K562 (cell line): Measurements from ENCODE around the gene ATP13A5.

Experiments used
- CTCF ChIP-seq, 3 experiments: IDR thresholded peaks in 2 of 3; conservative IDR thresholded peaks in 1 of 3; 2 replicates each; pipeline ENCODE4 v1.5.1; 2011 to 2012; ENCODE audit warnings: low read length in 3 of 3, mild to moderate bottlenecking in 3 of 3, control low read depth in 2 of 3, improper control_type of control experiment in 1 of 3, inconsistent platforms in 1 of 3, low read depth in 1 of 3, mixed read lengths in 1 of 3, moderate library complexity in 1 of 3; ENCODE audit not compliant: insufficient read depth in 2 of 3
- CUX1 ChIP-seq: fragments of 200-800 bp; sonication (Bioruptor generic); IDR thresholded peaks from 2 replicates; pipeline ENCODE4 v1.6.1; 2016; ENCODE audit warnings: missing genetic modification characterization, missing compliant biosample characterization
- ELK1 ChIP-seq: sonication (generic); formaldehyde crosslinking; IDR thresholded peaks from 2 replicates; pipeline ENCODE4 v1.8.1; 2022; ENCODE audit warnings: missing genetic modification reagents
- EP300 ChIP-seq: IDR thresholded peaks from 2 replicates; pipeline ENCODE4 v1.6.1; 2012; ENCODE audit warnings: low read length, improper control_type of control experiment
- MAX ChIP-seq: sonication (generic); formaldehyde crosslinking; IDR thresholded peaks from 2 replicates; pipeline ENCODE4 v1.9.0; 2022; ENCODE audit warnings: mild to moderate bottlenecking, missing genetic modification reagents
- MTF1 ChIP-seq: fragments of 250-450 bp; sonication (Bioruptor Pico); IDR thresholded peaks from 2 replicates; pipeline ENCODE4 v1.9.0; 2021; ENCODE audit warnings: moderate library complexity, mild to moderate bottlenecking, inconsistent platforms, borderline replicate concordance
- TAF1 ChIP-seq: IDR thresholded peaks from 2 replicates; pipeline ENCODE4 v1.6.1; 2011; ENCODE audit warnings: mild to moderate bottlenecking, low read length, moderate library complexity; ENCODE audit not compliant: insufficient read depth, control insufficient read depth, severe bottlenecking; ENCODE audit errors: extremely low read depth
- TRIM28 ChIP-seq: fragments of 450-650 bp; IDR thresholded peaks from 2 replicates; pipeline ENCODE4 v1.6.1; 2017
- USF1 ChIP-seq: sonication (generic); formaldehyde crosslinking; IDR thresholded peaks from 2 replicates; pipeline ENCODE4 v1.9.0; 2022; ENCODE audit warnings: mild to moderate bottlenecking, missing genetic modification reagents
- ZNF263 ChIP-seq: sonication (generic); formaldehyde crosslinking; IDR thresholded peaks from 2 replicates; pipeline ENCODE4 v1.8.0; 2022; ENCODE audit warnings: mild to moderate bottlenecking, missing genetic modification reagents, borderline replicate concordance
- ZNF592 ChIP-seq: fragments of 450-650 bp; IDR thresholded peaks from 2 replicates; pipeline ENCODE4 v1.6.1; 2017; ENCODE audit warnings: antibody characterized with exemption, mild to moderate bottlenecking
- ZNF778 ChIP-seq: fragments of 450-650 bp; formaldehyde crosslinking; IDR thresholded peaks from 2 replicates; pipeline ENCODE4 v1.4.0; 2020; ENCODE audit warnings: mild to moderate bottlenecking, moderate library complexity

GRCh38 chr3:193378706-193379105 is at the start of gene ATP13A5:
- TF ChIP-seq TRIM28: no peak
- no peak for TF ChIP-seq MAX
- TF ChIP-seq ELK1 (CRISPR knock-in tag): no peak
- TF ChIP-seq EP300: no peak
- TF ChIP-seq CTCF (IDR thresholded peaks at IDR 0.05 in 2 of 3, conservative IDR thresholded peaks at IDR 0.05 in 1 of 3; ENCODE audit: insufficient read depth in 2 of 3, low read depth in 1 of 3, low read length in 3 of 3): no peak
- TF ChIP-seq ZNF592: no peak
- TF ChIP-seq USF1 (CRISPR knock-in tag): no peak
- no peak for TF ChIP-seq CUX1 (CRISPR knock-in tag)
- no peak for TF ChIP-seq ZNF778 (CRISPR knock-in tag)
- TF ChIP-seq ZNF263: no peak
- TF ChIP-seq TAF1: no peak
- no peak for TF ChIP-seq MTF1 (CRISPR knock-in tag)
